Activated naive CD4-positive, alpha-beta T cell treated with anti-CD3 and anti-CD28 coated beads, Interleukin-2, amount 10 ng/mL, durations not matched to agents 7 days and 5 days (primary cell): ENCODE measurements around the gene KAZN.

Experiments used
- CTCF ChIA-PET: fragments of 350-600 bp; sonication (Branson Sonifier 250); formaldehyde crosslinking; loops from one replicate; lab custom pipeline; 2021; ENCODE audit warnings: antibody characterized with exemption; lab: Charles Lee
- DNase-seq: peaks from one replicate; pipeline ENCODE4 v3.0.0-alpha.2; 2020
- H3K27ac Mint-ChIP-seq: one replicate; pipeline ENCODE4 v1.8.0; 2021; ENCODE audit warnings: mild to moderate bottlenecking, moderate library complexity, mixed read lengths
- H3K27me3 Mint-ChIP-seq: one replicate; pipeline ENCODE4 v1.8.0; 2021; ENCODE audit warnings: mild to moderate bottlenecking, mixed read lengths
- H3K36me3 Mint-ChIP-seq: one replicate; pipeline ENCODE4 v1.8.0; 2021; ENCODE audit warnings: mixed read lengths
- H3K4me1 Mint-ChIP-seq: one replicate; pipeline ENCODE4 v1.8.0; 2021; ENCODE audit warnings: mixed read lengths
- H3K4me3 Mint-ChIP-seq: one replicate; pipeline ENCODE4 v1.8.0; 2021; ENCODE audit warnings: mild to moderate bottlenecking, moderate library complexity, mixed read lengths
- H3K9me3 Mint-ChIP-seq: one replicate; pipeline ENCODE4 v1.8.0; 2021; ENCODE audit warnings: mixed read lengths

The KAZN gene

GRCh38 chr1:15155888-15156741, 557.6 kb downstream of the KAZN start:
- Mint-ChIP-seq H3K27ac (peak overlapping the region; percentile 72), H3K9me3 (no peaks in the 10 kb centered on the region), H3K27me3 (peaks cover 67% of the 10 kb centered on the region), H3K4me1 (peaks cover 57% of the 10 kb centered on the region), H3K4me3 (peak overlapping the region; percentile 56), H3K36me3 (no peaks in the 10 kb centered on the region)
- CTCF ChIA-PET = interaction anchor here (0.9 to 2.7 kb wide), 7 partner anchors 8 to 148 kb away, joined by 3 to 11 read pairs (median 3); no protein-coding TSS in a partner anchor
- peak; percentile 53 for DNase-seq

GRCh38 chr1:15156807-15157380, 558.4 kb downstream of the KAZN start:
- CTCF ChIA-PET = interaction anchor here (0.9 to 2.7 kb wide), 6 partner anchors 9 to 147 kb away, joined by 3 to 11 read pairs (median 4); no protein-coding TSS in a partner anchor
- peak overlapping the region; percentile 72 for H3K27ac Mint-ChIP-seq
- no peaks in the 10 kb centered on the region for H3K36me3 Mint-ChIP-seq
- peaks cover 67% of the 10 kb centered on the region for H3K27me3 Mint-ChIP-seq
- H3K4me3 Mint-ChIP-seq = peak overlapping the region; percentile 56
- peaks cover 57% of the 10 kb centered on the region for H3K4me1 Mint-ChIP-seq
- no peak for DNase-seq
- H3K9me3 Mint-ChIP-seq = no peaks in the 10 kb centered on the region

GRCh38 chr1:15157524-15158399, 559.3 kb downstream of the KAZN start:
- peaks cover 67% of the 10 kb centered on the region for H3K27me3 Mint-ChIP-seq
- H3K9me3 Mint-ChIP-seq = no peaks in the 10 kb centered on the region
- H3K27ac Mint-ChIP-seq = no peak overlapping the region
- no peak overlapping the region for H3K4me3 Mint-ChIP-seq
- no peak for DNase-seq
- CTCF ChIA-PET = interaction anchor here (1.1 to 2.7 kb wide), 3 partner anchors 29 to 146 kb away, joined by 3 to 11 read pairs (median 3); no protein-coding TSS in a partner anchor
- H3K36me3 Mint-ChIP-seq = no peaks in the 10 kb centered on the region
- peaks cover 52% of the 10 kb centered on the region for H3K4me1 Mint-ChIP-seq

- CTCF ChIA-PET = interaction anchor here (0.9 to 1.2 kb wide), 3 partner anchors 30 to 146 kb away, joined by 3 to 4 read pairs (median 3); no protein-coding TSS in a partner anchor
- Mint-ChIP-seq H3K27ac (no peak overlapping the region), H3K9me3 (no peaks in the 10 kb centered on the region), H3K4me1 (peaks cover 52% of the 10 kb centered on the region), H3K27me3 (peaks cover 64% of the 10 kb centered on the region), H3K36me3 (no peaks in the 10 kb centered on the region), H3K4me3 (no peak overlapping the region)
- DNase-seq = no peak
Observed at GRCh38 chr1:15158506-15159165, 560.2 kb downstream of the KAZN start.

- CTCF ChIA-PET = interaction anchor here (0.9 to 1.2 kb wide), 3 partner anchors 31 to 146 kb away, joined by 3 to 4 read pairs (median 3); no protein-coding TSS in a partner anchor
- no peak overlapping the region for H3K27ac Mint-ChIP-seq
Observed at GRCh38 chr1:15159166-15159555, 560.7 kb downstream of the KAZN start.

GRCh38 chr1:15160626-15161025, 562.1 kb downstream of the KAZN start:
- CTCF ChIA-PET = no interaction called here
- Mint-ChIP-seq H3K27ac (no peak overlapping the region), H3K36me3 (no peaks in the 10 kb centered on the region)

More at GRCh38 chr1:15159166-15159555, 560.7 kb downstream of the KAZN start:
- Mint-ChIP-seq H3K4me3 (no peak overlapping the region), H3K36me3 (no peaks in the 10 kb centered on the region), H3K4me1 (peaks cover 51% of the 10 kb centered on the region), H3K27me3 (peaks cover 59% of the 10 kb centered on the region), H3K9me3 (no peaks in the 10 kb centered on the region)
- DNase-seq = no peak

GRCh38 chr1:15167386-15167785, 568.9 kb downstream of the KAZN start:
- CTCF ChIA-PET = no interaction called here
- Mint-ChIP-seq H3K36me3 (no peaks in the 10 kb centered on the region), H3K27me3 (peaks cover 58% of the 10 kb centered on the region)

More at GRCh38 chr1:15160626-15161025, 562.1 kb downstream of the KAZN start:
- peaks cover 40% of the 10 kb centered on the region for H3K4me1 Mint-ChIP-seq
- no peaks in the 10 kb centered on the region for H3K9me3 Mint-ChIP-seq
- H3K4me3 Mint-ChIP-seq = no peak overlapping the region
- no peak for DNase-seq
- H3K27me3 Mint-ChIP-seq = peaks cover 49% of the 10 kb centered on the region

More at GRCh38 chr1:15167386-15167785, 568.9 kb downstream of the KAZN start:
- H3K9me3 Mint-ChIP-seq = no peaks in the 10 kb centered on the region
- H3K27ac Mint-ChIP-seq = no peak overlapping the region
- no peak for DNase-seq
- H3K4me1 Mint-ChIP-seq = peaks cover 2% of the 10 kb centered on the region
- no peak overlapping the region for H3K4me3 Mint-ChIP-seq
